ELR (cell line): ENCODE results near the gene LSM14A.
"Not testable (repeated sequence)": the region's sequence is repeated elsewhere in the genome, so short reads cannot be mapped to it uniquely, and the experiment has no call there.

Experiments used
- DNase-seq: peaks from one replicate; pipeline ENCODE4 v3.0.0-alpha.2; 2015; ENCODE audit warnings: low read depth

LSM14A gene

DNA sequence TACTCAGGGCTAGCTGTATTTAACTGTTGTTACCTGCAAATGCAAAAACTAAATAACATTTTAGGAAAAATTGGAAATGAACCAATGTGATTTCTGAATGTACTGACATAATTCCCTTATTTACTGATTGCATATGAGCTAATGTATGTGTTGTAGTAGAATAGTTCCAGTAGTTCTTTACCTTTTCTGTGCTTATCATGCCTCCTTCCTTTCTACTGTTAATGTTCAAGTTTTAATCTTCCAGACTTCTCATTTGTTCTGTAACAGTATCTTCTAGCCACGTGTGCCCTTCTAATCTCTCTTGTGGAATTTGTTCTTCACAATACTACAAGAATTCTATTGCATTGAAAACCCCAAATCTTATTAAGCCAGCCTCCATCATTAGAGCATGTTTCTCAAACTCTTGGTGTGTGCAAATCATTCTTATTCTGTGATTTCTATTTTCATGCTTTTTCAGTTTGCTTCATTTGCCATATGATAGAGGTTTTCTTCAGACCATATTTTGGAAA, 17.7 kb downstream of the LSM14A start:
- no peak for DNase-seq

GRCh38 chr19:34191355-34191962, 19.2 kb downstream of the LSM14A start:
- no peak for DNase-seq

- DNase-seq, result no peak
Measured at GRCh38 chr19:34193439-34193838, 21.1 kb downstream of the LSM14A start.

DNA sequence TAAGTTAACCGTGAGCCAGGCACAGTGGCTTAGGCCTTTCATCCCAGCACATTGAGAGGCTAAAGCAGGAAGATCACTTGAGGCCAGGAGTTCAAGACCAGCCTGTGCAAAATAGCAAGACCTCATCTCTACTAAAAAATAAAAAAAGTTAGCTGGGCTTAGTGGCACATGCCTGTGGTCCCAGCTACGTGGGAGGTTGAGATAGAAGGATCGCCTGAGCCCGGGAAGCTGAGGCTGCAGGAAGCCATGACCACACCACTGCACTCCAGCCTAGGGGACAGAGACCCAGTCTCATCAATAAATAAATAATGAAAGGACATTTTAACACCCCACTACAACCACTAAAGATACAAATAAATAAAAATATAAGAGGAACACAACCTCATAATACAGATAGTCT, 21.6 kb downstream of the LSM14A start:
- DNase-seq, result no peak

DNA sequence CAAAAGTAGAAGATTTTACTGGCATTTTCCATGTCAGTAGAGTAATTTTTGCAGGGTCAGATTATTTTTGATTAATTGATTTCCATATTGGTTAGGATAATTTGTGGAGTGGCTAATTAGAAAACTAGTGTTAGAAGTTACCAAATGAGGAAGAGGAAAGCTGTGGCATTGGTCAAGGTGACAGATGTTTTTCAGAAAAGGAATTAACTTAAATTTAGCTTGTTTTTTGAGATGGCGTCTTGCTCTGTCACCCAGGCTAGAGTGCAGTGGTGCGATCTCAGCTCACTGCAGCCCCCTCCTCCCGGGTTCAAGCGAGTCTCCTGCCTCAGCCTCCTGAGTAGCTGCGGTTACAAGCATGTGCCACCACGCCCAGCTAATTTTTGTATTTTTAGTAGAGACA, 28.8 kb downstream of the LSM14A start:
- no peak for DNase-seq

DNA sequence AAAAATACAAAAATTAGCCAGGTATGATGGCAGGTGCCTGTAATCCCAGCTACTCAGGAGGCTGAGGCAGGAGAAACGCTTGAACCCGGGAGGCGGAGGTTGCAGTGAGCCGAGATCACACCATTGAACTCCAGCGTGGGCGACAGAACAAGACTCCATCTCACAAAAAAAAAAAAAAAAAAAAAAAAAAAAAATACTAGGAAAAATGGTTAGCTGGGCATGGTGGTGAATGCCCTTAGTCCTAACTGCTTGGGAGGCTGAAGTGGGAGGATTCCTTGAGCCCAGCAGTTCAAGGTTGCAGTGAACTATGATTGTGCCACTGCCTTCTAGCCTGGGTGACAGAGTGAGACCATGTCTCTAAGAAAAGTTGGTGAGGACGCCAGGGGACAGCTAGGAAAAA, 33.0 kb downstream of the LSM14A start:
- not testable (repeated sequence) for DNase-seq

GRCh38 chr19:34208291-34208884, 36.1 kb downstream of the LSM14A start:
- no peak for DNase-seq

- DNase-seq, result no peak
Measured at GRCh38 chr19:34209726-34210125, 37.4 kb downstream of the LSM14A start.

DNA sequence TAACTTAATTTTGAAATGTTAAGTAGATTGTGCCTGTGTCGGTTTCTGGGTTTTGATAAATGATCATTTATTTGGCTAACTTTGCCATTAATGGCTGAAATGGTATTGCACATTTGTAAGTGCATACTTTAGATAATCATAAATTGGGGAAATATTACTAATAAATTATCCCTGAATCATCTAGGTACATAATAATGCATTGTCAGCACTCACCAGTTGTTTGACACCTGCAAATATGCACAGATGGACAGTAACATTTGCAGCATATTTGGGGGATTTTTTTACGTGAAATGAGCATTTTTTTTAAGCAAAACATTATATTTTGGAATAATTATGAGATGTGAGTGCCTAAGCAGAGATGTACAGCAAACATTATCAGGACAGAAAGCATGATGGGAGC, 41.0 kb downstream of the LSM14A start:
- no peak for DNase-seq

DNA sequence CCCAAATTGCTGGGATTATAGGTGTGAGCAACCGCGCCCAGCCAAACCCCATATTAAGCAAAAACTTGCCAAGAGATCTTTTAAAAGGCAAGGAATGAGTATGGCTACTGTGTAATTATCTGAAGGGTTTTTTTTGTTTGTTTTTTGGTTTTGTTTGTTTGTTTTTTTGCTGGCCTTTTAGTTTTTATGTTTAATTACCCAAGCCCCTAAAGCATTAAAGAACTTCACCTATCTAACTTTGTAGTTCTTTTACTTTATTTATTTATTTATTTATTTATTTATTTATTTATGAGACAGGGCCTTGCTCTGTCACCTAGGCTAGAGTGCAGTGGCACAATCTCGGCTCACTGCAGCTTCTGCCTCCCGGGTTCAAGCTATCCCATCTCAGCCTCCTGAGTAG, 41.7 kb downstream of the LSM14A start:
- DNase-seq, result no peak

DNA sequence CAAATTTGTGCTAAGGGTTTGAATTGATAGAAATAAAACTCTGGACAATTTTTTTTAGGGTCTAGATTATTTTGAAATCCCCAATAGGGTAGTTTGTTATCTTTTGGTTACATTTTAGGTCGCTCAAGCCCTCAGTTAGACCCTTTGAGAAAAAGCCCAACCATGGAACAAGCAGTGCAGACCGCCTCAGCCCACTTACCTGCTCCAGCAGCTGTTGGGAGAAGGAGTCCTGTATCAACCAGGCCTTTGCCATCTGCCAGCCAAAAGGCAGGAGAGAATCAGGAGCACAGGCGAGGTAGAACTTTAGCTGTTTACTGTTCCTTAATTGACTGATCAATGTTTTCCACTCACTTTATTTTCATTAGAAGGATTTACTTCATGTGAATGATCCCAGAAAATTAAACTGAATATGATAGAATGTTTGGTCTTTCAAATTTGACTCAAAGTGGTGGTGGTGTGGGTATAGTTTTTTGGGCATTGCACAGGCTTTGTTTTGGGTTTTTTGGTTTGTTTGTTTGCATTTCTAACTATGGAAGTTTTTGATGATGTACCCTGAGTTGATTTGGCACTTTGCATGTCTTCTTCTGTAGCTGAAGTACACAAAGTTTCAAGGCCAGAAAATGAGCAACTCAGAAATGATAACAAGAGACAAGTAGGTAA, 42.8 kb downstream of the LSM14A start:
- DNase-seq, result no peak

- no peak for DNase-seq
Measured at GRCh38 chr19:34215666-34216038, 43.3 kb downstream of the LSM14A start.

DNA sequence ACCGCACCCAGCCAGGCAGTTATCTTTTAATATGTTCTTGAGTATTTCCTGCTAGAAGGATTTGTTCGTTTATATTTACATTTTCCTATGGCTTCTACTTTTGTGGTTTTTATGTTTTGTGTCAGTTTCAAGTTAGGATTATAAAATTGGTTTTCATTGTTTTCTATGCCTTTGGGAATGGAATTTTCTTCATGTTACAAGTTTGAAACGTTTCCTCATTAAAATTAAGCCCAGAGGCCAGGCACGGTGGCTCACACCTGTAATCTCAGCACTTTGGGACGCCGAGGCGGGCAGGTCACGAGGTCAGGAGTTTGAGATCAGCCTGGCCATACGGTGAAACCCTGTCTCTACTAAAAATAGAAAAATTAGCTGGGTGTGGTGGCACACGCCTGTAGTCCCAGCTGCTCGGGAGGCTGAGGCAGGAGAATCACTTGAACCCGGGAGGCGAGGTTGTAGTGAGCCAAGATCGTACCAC, 44.5 kb downstream of the LSM14A start:
- DNase-seq, result not testable (repeated sequence)

GRCh38 chr19:34217952-34218817, 45.9 kb downstream of the LSM14A start:
- peak; percentile 91 for DNase-seq

DNA sequence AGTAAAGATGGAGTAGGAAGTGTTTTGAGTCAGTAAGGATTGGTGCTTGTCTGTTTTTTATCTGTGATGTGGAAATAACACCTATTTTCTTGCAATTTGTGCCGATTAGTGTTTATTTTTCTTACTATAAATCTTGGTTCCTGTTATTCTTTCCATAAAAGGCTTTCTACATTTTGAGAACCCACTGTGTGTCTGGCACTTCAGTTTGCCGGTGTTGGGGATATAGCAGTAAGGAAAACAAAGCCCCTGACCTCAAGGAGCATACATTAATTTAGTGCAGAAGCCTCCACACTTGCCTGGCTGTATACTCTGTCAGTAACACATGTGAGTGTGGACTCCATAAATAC, 46.5 kb downstream of the LSM14A start:
- no peak for DNase-seq

DNA sequence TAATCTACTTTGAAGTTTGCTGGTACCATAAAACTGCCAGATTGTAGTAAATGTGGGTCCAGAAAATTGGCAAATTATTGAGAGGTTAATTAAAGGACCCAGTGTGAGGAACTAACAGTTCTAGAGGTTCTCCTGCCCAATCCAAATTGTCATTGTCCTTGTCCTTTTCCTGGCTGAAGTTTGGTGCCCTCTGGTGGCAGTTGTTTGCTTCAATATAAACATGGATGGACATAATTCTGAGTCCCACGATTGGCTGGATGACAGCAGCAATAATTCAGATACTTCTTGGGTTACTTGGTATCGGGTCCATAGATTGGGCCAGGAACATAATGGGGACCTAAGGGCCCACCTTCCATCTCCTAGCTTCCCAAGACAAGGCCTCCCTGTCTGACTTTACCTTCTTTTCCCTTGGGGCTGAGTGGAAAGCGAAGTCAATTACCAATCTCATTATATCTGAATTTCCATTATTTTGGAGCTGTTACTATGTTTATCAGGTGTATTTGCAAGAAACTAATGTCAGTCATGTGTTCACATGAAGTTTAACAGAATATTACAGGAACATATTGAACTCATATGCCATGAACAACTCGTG, 48.3 kb downstream of the LSM14A start:
- DNase-seq, result peak; percentile 78

DNA sequence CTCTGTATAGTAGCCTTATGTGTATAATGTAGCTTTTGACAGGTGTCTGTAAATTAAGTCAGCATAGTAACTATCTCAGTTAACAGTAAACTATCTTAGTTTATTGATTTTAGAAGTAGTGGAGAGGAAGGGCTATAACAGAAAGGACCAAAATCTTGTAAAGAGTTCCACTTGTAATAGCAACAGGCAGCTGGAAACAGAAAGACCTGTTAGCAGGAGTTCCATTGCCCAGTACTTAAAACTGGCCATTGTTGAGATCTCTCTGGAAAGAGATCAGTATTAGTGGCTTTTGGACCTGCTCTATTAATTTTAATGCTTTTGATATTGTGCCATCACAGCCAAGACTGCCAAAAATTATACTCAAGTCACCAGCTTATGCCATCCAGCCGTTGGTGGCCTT, 50.1 kb downstream of the LSM14A start:
- no peak for DNase-seq

GRCh38 chr19:34224996-34225658, 52.8 kb downstream of the LSM14A start:
- DNase-seq, result peak; percentile 63

GRCh38 chr19:34225659-34226015, 53.3 kb downstream of the LSM14A start:
- DNase-seq, result no peak

- no peak for DNase-seq
Measured at GRCh38 chr19:34226036-34226435, 53.7 kb downstream of the LSM14A start.

DNA sequence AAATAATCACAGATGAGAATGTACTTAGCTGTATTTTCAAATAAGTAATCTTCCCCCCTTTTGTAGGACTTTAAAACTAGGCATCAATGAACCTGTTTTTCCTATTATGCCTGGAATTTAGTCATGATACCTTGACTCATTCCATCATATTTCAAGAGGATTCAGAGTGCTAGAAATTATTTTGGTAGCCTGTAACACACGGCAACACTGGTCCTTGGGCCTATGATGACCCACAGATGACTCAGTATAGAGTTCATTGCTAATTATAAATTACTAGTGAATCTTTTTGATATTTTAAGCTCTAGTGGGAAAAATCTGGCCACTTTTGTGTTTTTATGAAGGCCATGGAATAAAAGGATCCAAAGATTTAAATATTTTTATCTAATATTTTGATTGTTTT, 56.0 kb downstream of the LSM14A start:
- peak; percentile 59 for DNase-seq

- DNase-seq, result no peak
Measured at GRCh38 chr19:34228762-34229161, 56.5 kb downstream of the LSM14A start.
